ENCODE measurements around the gene KCTD2.
"Not testable (repeated sequence)": the region's sequence is repeated elsewhere in the genome, so short reads cannot be mapped to it uniquely, and the experiment has no call there.

Gene KCTD2

DNA sequence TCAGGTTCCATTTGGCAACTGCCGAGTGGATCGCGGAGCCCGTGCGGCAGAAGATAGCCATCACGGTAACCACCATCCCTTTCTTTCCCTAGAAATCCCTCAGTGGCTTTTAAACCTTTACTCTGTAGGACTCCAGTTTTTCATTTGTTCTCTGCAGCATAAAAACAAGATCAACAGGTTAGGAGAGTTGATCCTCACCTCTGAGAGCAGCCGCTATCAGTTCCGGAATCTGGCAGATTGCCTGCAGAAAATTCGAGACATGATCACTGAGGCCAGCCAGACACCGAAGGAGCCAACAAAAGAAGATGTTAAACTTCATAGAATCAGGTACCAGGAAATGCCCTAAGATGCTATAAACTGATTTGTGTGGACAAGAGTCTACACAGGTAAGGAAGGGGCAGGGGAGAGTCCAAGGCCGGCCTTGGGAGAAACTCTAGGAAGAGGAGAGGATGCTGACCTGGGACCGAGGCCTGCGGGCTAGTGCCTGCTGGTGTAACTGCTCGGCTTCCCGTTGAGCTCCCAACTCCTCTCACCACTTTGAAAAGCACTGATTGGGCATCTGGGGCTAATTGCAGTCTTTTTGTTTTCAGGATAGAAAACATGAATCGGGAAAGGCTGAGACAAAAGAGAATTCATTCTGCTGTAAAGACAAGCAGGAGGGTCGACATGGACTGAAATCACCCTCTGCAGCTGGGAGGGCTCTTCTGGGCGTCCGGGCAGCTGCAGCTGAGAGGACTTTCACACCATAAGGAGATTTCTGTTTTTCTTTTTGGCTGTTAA, 26.5 kb upstream of the KCTD2 start:
- DNase-seq = no peak

DNA sequence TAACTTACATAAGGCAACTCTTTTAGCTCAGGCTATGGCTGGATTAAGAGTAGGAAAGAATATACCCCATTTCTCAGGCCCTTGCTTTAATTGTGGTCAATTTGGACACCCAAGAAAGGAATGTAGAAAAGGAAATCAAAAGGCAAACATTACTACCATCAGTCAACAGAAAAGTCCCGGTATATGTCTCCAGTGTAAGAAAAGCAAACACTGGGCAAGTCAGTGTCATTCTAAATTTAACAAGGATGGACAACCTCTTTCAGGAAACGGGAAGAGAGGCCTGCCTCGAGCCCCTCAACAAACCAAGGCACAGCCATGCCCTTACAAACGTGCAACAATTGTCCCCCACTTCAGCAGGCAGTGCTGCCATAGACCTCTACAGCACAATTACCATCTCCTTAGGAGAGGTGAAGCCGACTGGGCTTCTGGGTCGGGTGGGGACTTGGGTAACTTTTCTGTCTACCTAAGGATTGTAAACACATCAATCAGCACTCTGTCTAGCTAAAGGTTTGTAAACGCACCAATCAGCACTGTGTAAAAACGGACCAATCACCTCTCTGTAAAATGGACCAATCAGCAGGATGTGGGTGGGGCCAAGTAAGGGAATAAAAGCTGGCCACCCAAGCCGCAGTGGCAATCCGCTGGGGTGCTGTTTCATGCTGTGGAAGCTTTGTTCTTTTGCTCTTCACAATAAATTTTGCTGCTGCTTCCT, 22.2 kb upstream of the KCTD2 start:
- DNase-seq = peak; percentile 57

DNA sequence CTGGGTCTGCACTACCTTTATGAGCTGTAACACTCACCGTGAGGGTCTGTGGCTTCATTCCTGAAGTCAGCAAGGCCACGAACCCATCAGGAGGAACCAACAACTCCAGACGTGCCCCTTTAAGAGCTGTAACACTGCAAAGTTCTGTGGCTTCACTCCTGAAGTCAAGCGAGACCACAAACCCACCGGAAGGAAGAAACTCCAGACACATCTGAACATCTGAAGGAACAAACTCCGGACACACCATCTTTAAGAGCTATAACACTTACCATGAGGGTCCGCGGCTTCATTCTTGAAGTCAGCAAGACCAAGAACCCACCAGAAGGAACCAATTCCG, 21.7 kb upstream of the KCTD2 start:
- not testable (repeated sequence) for DNase-seq

DNA sequence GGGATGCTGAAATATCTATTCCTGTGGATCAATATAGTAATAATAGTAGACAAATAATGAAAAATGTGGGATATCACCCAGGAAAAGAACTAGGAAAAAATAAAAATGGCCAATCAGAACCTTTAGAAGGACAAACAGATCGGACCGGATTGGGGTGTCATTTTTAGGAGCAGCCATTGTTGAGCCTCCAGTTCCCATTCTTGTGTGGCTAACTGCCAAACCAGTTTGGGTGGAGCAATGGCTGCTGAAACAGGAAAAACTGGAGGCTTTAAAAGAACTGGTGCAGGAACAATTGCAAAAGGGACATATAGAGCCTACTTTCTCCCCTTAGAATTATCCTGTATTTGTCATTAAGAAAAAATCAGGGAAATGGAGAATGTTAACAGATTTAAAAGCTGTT, 20.4 kb upstream of the KCTD2 start:
- not testable (repeated sequence) for DNase-seq

DNA sequence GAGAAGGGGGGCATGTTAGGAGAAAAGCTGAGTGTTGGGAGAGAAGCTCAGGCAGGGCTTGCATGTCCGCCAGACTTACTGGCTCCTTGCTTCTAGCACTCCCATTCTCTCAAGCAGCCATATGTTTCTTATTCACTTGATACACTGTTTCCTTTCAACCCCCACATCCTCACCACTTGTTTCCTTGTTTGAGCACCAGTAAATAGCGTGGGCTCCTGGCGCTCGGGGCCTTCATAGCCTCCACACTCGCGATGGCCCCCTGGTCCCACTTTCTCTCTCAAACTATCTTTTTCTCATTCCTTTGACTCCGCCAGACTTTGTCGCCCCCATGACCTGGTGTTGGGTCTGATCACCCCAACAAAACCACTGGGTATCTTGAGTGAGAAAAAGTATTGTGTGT, 16.9 kb upstream of the KCTD2 start:
- DNase-seq = no peak

DNA sequence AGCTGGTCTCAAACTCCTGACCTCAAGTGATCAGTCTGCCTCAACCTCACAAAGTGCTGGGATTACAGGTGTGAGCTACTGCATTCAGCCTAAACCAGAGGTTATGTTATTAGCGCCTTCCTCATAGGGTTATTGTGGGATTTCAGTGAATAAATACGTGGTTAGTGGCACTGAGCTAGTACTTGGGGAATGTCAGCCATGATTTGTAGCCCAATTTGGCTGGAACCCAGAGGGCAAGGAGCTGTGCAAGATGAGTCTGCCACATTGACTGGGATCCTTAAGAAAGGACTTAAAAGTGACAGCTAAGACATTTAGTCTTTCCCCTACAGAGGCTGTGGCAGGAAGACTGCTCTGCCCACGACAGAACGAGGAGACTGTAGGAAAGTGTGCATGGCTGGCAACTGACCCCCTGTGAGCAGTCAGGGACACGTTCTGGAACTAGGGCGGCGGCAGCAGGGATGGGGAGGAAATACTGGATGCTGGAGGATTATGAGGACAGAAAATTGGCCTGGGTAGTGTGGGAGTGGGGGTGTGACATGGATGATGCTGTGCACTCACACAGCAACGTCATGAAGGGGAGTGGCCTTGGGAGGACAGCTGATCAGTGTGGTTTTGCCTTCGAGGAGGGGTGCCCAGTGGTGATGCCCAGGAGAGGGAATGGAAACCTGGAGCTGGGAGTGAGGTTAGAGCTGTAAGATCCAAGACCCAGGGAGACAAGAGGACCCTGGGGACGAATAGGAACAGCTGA, 14.9 kb upstream of the KCTD2 start:
- DNase-seq = peak; percentile 64

DNA sequence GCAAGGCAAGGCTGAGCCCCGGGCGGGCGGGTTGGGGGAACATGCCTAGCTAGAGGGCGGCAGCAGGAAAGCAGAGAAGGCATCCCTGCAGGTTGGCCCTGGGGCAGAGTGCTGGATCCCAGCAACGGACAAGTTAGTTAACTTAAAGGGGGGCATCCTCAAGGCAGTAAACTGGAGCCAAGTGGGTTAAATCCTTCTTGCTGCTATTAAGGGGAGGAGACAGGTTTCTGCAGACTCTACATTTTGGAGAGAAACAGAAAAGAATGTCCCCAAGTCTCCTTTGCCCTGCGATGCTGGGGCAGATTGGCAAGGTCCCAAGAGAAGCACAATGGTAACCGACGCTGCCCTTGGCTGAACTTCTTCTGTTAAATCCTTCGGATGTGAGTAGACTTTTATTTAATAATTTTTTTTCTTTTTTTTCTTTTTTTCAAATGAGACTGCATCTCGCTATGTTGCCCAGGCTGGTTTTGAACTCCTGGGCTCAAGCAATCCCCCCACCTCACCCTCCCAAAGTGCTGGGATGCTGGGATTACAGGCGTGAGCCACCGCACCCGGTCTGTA, 14.2 kb upstream of the KCTD2 start:
- no peak for DNase-seq

DNA sequence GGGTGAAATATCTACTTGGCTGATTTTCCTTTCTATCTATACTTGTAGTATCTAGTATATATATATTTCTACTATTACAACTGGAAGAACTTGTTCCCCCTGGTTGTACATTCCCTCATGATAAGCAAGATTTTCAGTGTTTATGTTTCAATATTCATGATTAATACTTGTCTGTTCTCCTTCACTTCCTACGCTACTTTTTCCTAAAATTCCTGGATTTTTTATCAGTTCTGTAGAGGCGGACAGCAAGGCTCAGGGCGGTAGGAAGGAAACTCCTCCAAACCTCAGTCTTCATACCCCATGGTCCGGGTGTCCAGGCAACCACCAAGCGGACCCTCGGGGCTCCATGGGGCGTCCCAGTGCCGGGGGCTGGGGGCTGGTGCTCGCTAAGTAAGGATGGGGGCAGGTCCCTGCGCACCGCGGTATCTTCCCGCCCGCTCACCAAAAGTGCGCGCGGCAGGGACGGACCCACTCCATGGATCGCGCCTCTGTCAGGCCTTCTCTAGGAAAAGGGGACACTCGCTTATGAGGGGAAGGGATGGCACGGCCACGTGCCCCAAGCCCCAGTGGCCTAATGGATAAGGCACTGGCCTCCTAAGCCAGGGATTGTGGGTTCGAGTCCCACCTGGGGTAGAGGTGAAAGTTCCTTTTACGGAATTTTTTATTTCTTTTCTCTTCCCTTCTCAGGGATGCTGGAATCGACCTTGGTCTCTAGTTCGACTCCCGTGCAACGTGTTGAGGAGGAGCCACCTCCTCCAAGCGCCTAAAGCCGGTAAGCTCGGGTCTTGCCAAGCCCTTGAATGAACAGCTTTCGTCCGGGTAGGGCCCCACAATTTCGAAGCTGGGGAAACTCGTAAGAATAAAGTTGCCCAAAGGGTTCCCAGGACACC, 13.4 kb upstream of the KCTD2 start:
- DNase-seq = peak; percentile 90

DNA sequence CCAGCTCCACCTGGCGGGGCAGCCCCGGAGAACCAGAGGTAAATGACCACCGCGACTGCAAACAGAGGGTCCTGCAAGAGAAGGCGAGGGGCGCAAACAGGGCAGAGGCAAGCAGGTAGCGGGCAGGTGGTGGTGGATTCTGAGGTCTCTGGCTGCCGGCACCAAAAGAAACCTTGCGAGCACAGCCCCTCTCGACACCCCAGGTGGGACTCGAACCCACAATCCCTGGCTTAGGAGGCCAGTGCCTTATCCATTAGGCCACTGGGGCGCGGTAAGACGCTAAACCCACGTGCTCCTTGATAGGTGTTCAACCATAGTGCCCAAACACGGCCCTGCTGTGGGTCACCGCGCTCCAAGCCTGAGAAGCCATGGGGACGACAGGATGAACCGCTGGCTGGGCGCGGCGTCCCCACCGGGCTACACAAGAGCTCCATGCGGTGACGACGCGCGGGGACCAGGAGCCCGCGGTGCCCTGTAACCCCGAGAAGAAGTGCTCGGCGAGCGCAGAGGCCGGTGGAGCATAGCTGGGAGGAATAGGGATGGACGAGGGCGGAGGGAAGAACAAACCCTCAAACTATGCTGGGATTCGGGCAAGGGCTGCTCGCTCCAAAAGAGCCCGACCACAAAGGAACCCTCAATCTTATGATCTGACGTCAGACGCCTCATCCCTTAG, 12.7 kb upstream of the KCTD2 start:
- DNase-seq = peak; percentile 82

DNA sequence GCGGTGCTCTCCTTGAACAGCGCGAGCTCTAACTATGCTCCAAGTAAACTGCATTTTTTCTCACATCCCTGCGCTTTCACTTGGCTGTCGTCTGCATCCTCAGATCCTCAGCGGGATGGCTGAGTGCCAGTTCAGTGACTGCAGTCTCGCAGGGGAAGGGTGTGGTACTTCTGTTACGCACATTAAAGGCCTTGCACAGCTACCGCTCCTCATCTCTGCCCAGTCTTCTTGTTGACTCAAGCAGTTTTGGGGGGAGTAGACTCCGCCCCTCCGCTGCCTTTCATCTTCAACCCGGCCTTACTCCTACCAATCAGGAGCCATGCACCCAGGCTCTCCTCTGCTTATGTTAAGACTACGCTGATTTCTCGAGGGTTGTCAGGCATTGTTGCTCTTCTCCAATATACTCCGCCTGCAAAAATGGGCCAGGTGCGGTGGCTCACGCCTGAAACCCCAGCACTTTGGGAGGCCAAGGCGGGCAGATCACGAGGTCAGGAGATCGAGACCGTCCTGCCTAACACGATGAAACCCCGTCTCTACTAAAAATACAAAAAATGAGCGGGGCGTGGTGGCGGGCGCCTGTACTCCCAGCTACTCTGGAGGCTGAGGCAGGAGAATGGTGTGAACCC, 10.3 kb upstream of the KCTD2 start:
- peak; percentile 88 for DNase-seq

DNA sequence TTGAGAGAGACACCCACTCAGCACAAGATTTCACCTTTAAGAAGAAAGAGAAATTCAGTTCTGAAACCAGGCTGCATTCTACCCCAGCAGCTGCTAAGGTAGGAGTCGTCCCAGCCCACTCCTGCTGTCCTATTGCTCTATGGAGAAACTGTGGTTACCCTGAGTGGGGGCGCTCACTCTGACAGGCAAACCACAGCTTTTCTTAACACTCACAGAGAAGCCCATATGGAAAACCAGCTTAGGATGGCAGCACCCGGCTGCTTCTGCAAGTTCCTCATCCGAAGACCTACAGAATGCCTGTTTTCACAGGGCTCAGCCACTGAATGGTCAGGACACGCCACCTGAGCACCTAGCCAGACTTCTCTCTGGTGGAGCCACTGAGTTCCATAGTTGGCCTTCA, 7.8 kb upstream of the KCTD2 start:
- DNase-seq = no peak

DNA sequence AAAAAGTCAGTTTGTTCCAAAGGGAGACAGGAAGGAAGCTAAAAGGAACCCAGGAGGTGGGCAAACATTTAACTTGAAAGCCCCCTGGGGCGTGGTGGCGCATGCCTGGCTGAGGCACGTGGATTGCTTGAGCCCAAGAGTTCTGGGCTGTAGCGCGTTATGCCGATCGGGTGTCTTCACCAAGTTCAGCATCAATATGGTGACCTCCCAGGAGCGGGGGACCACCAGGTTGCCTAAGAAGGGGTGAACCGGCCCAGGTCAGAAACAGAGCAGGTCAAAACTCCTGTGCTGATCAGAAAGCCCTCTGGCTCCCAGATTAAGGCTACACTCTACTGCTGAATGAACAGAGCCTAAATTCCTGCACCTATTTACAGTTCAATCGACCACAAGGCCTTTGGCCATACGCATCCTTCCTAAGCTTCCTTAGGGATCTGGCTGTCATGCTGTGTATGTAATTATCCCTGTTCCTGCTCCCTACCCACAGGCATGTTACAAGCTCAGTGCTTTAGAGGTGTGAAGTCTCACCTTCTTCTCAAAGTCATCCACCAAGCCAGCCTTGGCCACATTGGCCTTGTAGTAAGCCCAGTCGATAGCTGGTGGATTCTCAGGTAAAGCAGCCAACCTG, 5.3 kb upstream of the KCTD2 start:
- DNase-seq = no peak

DNA sequence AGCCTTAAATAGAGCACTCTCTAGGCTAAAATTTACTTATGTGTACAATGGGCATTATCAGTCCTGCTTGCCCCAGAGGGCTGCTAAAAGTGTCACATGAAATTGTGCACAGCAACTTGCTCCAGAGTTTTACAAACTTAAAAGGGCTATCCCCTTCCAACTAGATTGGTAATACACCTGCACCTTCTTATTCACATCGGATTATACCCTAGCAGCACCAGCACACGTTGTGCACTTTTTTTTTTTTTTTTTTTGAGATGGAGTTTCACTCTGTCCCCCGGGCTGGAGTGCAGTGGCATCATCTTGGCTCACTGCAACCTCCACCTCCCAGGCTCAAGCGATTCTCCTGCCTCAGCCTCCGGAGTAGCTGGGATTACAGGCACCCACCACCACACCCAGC, 3.2 kb upstream of the KCTD2 start:
- not testable (repeated sequence) for DNase-seq

DNA sequence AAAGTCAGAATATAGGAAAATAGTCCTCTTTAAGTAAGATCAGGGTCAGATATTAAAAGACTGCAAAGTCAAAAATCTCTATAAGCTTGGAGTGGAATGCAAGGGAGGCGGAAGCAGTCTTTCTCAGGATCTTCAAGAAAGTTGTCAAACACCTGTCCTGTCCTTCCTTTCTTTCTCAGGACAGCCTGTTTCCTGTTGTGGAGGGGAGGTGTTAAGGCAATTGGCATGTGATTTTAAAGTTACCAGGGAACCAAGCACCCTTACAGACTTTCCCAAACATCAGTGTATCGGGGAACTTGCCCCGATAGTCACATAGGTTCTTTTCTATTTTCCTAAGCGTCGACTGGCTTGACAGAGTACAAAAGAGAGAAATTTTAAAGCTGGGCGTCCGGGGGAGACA, 2.3 kb upstream of the KCTD2 start:
- DNase-seq = no peak

DNA sequence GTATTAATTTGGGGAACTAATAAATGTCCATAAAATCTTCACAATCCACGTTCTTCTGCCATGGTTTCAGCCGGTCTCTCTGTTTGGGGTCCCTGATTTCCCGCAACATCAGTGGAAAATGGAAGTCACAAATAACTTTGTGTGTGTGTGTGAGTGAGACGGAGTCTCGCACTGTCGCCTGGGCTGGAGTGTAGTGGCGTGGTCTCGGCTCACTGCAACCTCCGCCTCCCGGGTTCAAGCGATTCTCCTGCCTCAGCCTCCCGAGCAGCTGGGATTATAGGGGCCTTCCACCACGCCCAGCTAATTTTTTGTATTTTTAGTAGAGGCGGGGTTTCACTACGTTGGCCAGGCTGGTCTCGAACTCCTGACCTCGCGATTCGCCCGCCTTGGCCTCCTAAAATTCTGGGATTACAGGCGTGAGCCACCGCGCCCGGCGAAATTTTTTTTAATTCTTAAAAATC, 1.0 kb upstream of the KCTD2 start:
- DNase-seq = not testable (repeated sequence)

DNA sequence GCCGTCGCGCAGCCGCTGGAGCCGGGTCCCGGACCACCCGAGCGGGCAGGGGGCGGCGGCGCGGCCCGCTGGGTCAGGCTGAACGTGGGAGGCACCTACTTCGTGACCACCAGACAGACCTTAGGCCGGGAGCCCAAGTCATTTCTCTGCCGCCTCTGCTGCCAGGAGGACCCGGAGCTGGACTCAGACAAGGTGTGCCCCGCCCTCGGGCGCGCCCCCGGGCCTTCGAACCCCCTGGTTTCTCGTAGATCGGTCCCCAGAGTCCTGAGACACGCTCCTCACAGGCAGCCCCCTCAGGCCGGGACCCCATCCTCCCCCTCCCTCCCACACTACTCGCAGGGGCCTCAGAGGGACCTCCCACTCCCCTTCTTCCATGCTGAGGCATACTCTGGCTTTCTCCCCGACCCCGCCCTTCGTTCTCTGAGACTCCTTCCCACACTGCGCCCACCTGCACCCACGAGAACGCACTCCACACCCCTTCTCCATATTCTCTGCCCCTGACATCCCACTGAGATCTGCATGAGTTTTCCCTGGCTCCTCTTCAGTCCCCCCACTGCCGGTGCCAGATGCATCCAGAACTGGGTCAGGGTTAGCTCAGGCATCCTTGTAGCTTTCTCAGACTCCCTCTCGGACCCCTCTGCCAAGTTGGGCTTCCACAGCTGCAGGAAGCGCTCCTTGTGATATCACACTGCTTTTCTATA, 523 bp downstream of the KCTD2 start:
- DNase-seq = peak; percentile 50

DNA sequence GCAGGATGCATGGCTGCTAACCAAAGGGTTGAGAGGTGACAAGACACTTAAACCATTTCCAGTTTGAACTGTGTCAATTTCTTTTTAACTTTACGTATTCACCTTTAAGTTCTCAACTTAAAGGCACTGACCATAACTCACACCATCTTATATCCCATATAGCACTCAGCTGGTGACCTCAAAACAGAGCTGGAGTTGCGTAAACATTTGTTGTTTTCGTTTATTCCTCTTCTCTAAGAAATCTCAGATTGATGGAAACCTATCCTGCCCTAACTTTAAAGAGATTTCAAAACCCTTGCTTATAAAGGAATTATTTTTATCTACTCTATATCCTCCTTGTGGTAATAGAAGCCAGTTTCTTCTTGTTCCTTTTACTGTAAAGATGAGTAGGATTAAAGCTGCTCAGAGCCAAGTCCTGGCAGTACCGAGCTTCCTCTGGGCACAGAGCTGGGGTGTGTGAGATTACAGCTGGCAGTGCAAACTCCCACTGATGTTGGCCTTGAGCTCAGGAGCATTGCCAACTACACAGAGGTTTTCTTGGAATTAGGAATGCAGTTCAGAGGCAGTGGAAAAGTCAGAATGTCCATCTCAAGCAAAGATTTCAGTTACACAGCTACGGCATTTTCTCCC, 1.3 kb downstream of the KCTD2 start:
- no peak for DNase-seq

DNA sequence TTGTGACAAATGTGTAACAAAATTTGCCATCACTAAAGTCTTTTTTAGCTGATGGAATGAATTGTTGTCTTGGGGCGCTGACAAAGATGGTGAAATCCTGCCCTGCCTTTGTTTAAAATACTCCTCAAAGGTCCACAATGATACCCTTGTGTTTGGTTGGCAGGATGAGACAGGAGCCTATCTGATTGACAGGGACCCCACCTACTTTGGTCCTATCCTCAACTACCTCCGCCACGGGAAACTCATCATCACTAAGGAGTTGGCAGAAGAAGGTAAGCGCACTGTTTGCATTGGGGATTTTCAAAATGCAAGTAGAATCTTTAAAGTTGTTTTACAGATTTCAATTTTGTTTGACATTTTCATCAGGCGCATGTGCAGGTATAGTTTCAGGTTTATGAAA, 2.0 kb downstream of the KCTD2 start:
- DNase-seq = no peak

DNA sequence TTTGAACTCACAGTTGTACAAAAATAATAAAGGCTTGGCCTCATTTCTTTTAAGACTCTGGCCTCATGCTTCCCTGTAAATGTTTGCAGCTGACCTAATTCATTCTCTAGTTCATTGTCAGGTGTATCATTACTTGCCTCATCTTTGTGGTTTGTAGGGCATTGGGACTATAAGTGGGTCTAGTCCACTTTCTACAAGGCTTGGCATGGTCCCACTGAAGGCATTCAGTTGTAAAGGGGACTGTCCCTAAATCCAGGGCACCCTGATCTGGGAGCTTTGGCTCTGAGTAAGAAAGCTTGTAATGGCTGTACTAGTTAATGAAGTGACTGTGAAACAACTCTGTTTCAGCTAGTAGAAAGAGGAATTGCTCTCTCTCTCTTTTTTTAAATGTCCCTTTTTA, 2.7 kb downstream of the KCTD2 start:
- no peak for DNase-seq

DNA sequence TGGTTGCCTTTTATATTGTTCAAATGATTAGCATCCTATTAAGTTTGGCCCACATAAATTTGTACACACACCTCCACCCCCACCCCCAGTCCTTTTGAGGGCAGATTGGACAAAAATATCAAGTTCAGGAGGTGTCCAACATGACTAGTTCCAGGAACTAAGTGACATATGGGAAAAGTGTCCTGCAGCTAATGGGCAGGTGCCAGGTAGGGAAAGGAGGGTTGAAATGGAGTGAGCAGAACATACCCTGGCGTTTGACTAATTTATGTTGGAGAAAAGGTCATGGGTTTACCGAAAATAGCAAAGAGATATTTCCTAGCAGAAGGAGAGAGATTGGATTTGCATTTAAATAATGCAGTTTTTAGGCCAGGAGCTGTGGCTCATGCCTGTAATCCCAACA, 4.9 kb downstream of the KCTD2 start:
- DNase-seq = no peak
